Measurements from ENCODE around the gene IL1RAPL1.

GRCh38 chrX:29590921-29591320 is 1003.7 kb downstream of the IL1RAPL1 start:
- TF ChIP-seq CTCF (IDR thresholded peaks at IDR 0.05; ENCODE audit: insufficient read depth, low read length, poor library complexity, severe bottlenecking), result no peak
- TF ChIP-seq EZH2phosphoT487 (conservative IDR thresholded peaks at IDR 0.05; ENCODE audit: low read length), result no peak
